CD14-positive monocyte (primary cell): ENCODE measurements around the gene SPRED2. TPM values are rescaled to one million over a fixed set of nuclear protein-coding genes. Genes with fewer than 3 reads are reported as not detected.

Source experiments
- DNase-seq, 3 donors: peaks; one replicate each; pipeline ENCODE4 v3.0.0-alpha.2; 2011 to 2022
- H2AFZ ChIP-seq: 2 replicates; pipeline ENCODE4 v1.6.0; 2012; ENCODE audit warnings: mild to moderate bottlenecking, low read depth, low read length, inconsistent platforms; ENCODE audit not compliant: insufficient read depth, poor library complexity, severe bottlenecking
- H3K27ac ChIP-seq, 2 donors: 1 replicate in 1 of 2; 2 replicates in 1 of 2; pipeline ENCODE4 v1.5.1; 2012 to 2013; ENCODE audit warnings: low read length in 2 of 2, control low read depth in 1 of 2, inconsistent platforms in 1 of 2, low read depth in 1 of 2, mild to moderate bottlenecking in 1 of 2
- H3K27me3 ChIP-seq, 2 donors: one replicate each; pipeline versions ENCODE4 v1.6.0 to v1.6.1; 2011 to 2013; ENCODE audit warnings: low read length in 2 of 2; ENCODE audit not compliant: control insufficient read depth in 2 of 2, insufficient read depth in 2 of 2
- H3K36me3 ChIP-seq, 2 donors: replicated peaks in 1 of 2; 1 replicate in 1 of 2; 2 replicates in 1 of 2; pipeline versions ENCODE4 v1.5.1 to v1.6.1; 2012 to 2013; ENCODE audit warnings: low read length in 2 of 2, control low read depth in 1 of 2, inconsistent platforms in 1 of 2, mild to moderate bottlenecking in 1 of 2; ENCODE audit not compliant: insufficient read depth in 2 of 2, control insufficient read depth in 1 of 2
- H3K4me1 ChIP-seq, 2 donors: 1 replicate in 1 of 2; 2 replicates in 1 of 2; pipeline versions ENCODE4 v1.5.1 to v1.6.1; 2012 to 2013; ENCODE audit warnings: low read length in 2 of 2, control low read depth in 1 of 2, inconsistent platforms in 1 of 2, mild to moderate bottlenecking in 1 of 2, moderate library complexity in 1 of 2; ENCODE audit not compliant: insufficient read depth in 2 of 2, control insufficient read depth in 1 of 2
- H3K4me2 ChIP-seq: replicated peaks from 2 replicates; pipeline ENCODE3; 2012; ENCODE audit warnings: low read length, moderate library complexity, mild to moderate bottlenecking; ENCODE audit not compliant: poor library complexity, severe bottlenecking; ENCODE audit errors: extremely low read depth
- H3K4me3 ChIP-seq, 3 experiments: fragments of 200-600 bp in 1 of 3; sonication (generic) in 1 of 3; replicated peaks in 1 of 3; 1 replicate in 2 of 3; 2 replicates in 1 of 3; pipeline ENCODE4 v1.5.1; 2011 to 2013; ENCODE audit warnings: low read length in 3 of 3, mild to moderate bottlenecking in 3 of 3, control low read depth in 2 of 3, low read depth in 2 of 3, inconsistent platforms in 1 of 3, moderate library complexity in 1 of 3
- H3K79me2 ChIP-seq: 2 replicates; pipeline ENCODE4 v1.6.0; 2012; ENCODE audit warnings: mild to moderate bottlenecking, control low read depth, inconsistent platforms, low read length, moderate library complexity; ENCODE audit not compliant: insufficient read depth
- H3K9ac ChIP-seq: 2 replicates; pipeline ENCODE4 v1.6.0; 2017; ENCODE audit warnings: low read length, mild to moderate bottlenecking; ENCODE audit not compliant: insufficient read depth, poor library complexity, severe bottlenecking
- H3K9me3 ChIP-seq, 2 donors: replicated peaks in 1 of 2; 1 replicate in 1 of 2; 2 replicates in 1 of 2; pipeline versions ENCODE4 v1.5.1 to v1.6.1; 2012 to 2013; ENCODE audit warnings: low read length in 2 of 2, control low read depth in 1 of 2; ENCODE audit not compliant: control insufficient read depth in 1 of 2, insufficient read depth in 1 of 2
- H4K20me1 ChIP-seq: 2 replicates; pipeline ENCODE4 v1.6.0; 2012; ENCODE audit warnings: mild to moderate bottlenecking, low read length, control low read depth, moderate library complexity; ENCODE audit not compliant: insufficient read depth
- H3K27ac Mint-ChIP-seq, 7 donors: one replicate each; pipeline ENCODE4 v1.8.0; 2020; ENCODE audit warnings: mild to moderate bottlenecking in 7 of 7, mixed read lengths in 7 of 7, moderate library complexity in 6 of 7, inconsistent platforms in 2 of 7
- H3K27me3 Mint-ChIP-seq, 3 donors: one replicate each; pipeline ENCODE4 v1.8.0; 2021 to 2022; ENCODE audit warnings: low read depth in 3 of 3, mild to moderate bottlenecking in 3 of 3, mixed read lengths in 3 of 3, moderate library complexity in 3 of 3, inconsistent platforms in 1 of 3
- H3K36me3 Mint-ChIP-seq, 2 donors: one replicate each; pipeline ENCODE4 v1.8.0; 2020; ENCODE audit warnings: mixed read lengths in 2 of 2, inconsistent platforms in 1 of 2, mild to moderate bottlenecking in 1 of 2
- H3K4me1 Mint-ChIP-seq: one replicate; pipeline ENCODE4 v1.8.0; 2020; ENCODE audit warnings: mild to moderate bottlenecking, mixed read lengths
- H3K4me3 Mint-ChIP-seq, 2 donors: one replicate each; pipeline ENCODE4 v1.8.0; 2020; ENCODE audit warnings: mild to moderate bottlenecking in 2 of 2, mixed read lengths in 2 of 2, moderate library complexity in 1 of 2
- H3K9me3 Mint-ChIP-seq, 7 donors: one replicate each; pipeline ENCODE4 v1.8.0; 2020 to 2022; ENCODE audit warnings: mixed read lengths in 7 of 7, mild to moderate bottlenecking in 6 of 7, moderate library complexity in 6 of 7, inconsistent platforms in 2 of 7
- CTCF ChIP-seq: fragments of 200-600 bp; IDR thresholded peaks from one replicate; pipeline ENCODE4 v1.8.0; 2022; ENCODE audit warnings: antibody characterized with exemption, mild to moderate bottlenecking
- WGBS: methylation state at CpG from one replicate; pipeline ENCODE4 v1.1.5; 2013; ENCODE audit warnings: missing lambda C conversion rate; ENCODE audit not compliant: insufficient coverage; 5-methylcytosine and 5-hydroxymethylcytosine counted together
- intact Hi-C, 2 donors: fragments of 100-400 bp; cut with micrococcal nuclease; formaldehyde crosslinking; loops; one replicate each; pipeline versions ENCODE4 v1.15.0 to v1.15.1; 2023
- polyA plus RNA-seq, 3 donors: library from polyadenylated mRNA; depleted of rRNA in 1 of 3; unstranded in 2 of 3; stranded (reverse) in 1 of 3; fragments of 300-500 nt in 2 of 3; fragments of >200 nt in 1 of 3; fragmentation: Illumina TruSeq in 2 of 3; gene quantifications; 1 replicate in 2 of 3; 2 replicates in 1 of 3; pipeline ENCODE4 v1.2.3, GENCODE V29; 2012 to 2021

SPRED2 gene
- polyA plus RNA-seq, 3 donors: 0.20 to 2.0 (median 0.33) TPM

- H3K36me3 Mint-ChIP-seq: peaks cover 0 to 2% of the 10 kb centered on the region in 2 donors
- Histone ChIP-seq H4K20me1 (no peaks in the 10 kb centered on the region), H3K27ac (no peak overlapping the region), H3K79me2 (no peaks in the 10 kb centered on the region), H3K27me3 (no peaks in the 10 kb centered on the region), H3K4me1 (peaks cover 4 to 14% of the 10 kb centered on the region in 2 donors), H3K4me2 (no peak overlapping the region), H3K36me3 (no peaks in the 10 kb centered on the region), H3K9ac (no peak overlapping the region), H3K4me3 (no peak overlapping the region), H2AFZ (no peak overlapping the region), H3K9me3 (no peaks in the 10 kb centered on the region)
- intact Hi-C loops: no loop called here
- TF ChIP-seq CTCF: no peak
- H3K4me1 Mint-ChIP-seq: peaks cover 40% of the 10 kb centered on the region
- no peak overlapping the region for H3K4me3 Mint-ChIP-seq
- no peak overlapping the region for H3K27ac Mint-ChIP-seq
- peaks cover 0 to 2% (median 0%) of the 10 kb centered on the region in 7 donors for H3K9me3 Mint-ChIP-seq
- WGBS: 100% methylated on average over 2 of the region's 3 CpGs
- H3K27me3 Mint-ChIP-seq: peaks cover 0 to 6% (median 3%) of the 10 kb centered on the region in 3 donors
- DNase-seq: no peak
These were observed 38.5 kb downstream of the SPRED2 start for GRCh38 chr2:65393743-65394422.

- Histone ChIP-seq H3K4me2 (no peak overlapping the region), H3K79me2 (no peaks in the 10 kb centered on the region), H3K9me3 (no peaks in the 10 kb centered on the region), H3K27me3 (no peaks in the 10 kb centered on the region), H3K4me3 (no peak overlapping the region), H3K36me3 (no peaks in the 10 kb centered on the region), H3K4me1 (peaks cover 4 to 15% of the 10 kb centered on the region in 2 donors), H3K9ac (no peak overlapping the region), H4K20me1 (no peaks in the 10 kb centered on the region), H2AFZ (no peak overlapping the region), H3K27ac (no peak overlapping the region)
- no peak for DNase-seq
- Mint-ChIP-seq H3K4me3 (no peak overlapping the region), H3K36me3 (peaks cover 0 to 2% of the 10 kb centered on the region in 2 donors), H3K27me3 (peaks cover 0 to 6% (median 3%) of the 10 kb centered on the region in 3 donors), H3K4me1 (peaks cover 42% of the 10 kb centered on the region), H3K9me3 (peaks cover 0 to 2% (median 0%) of the 10 kb centered on the region in 7 donors), H3K27ac (no peak overlapping the region)
- TF ChIP-seq CTCF: no peak
- WGBS: no CpG with 5 or more reads among the region's 3 CpGs
- intact Hi-C loops: no loop called here
These were observed 39.4 kb downstream of the SPRED2 start for GRCh38 chr2:65393046-65393445.
